ACHN (cell line): ENCODE data around the gene TBCCD1.

Source experiments
- DNase-seq: peaks from one replicate; pipeline ENCODE4 v3.0.0-alpha.2; 2015
- in situ Hi-C: cut with HindIII; loops from 2 replicates; pipeline ENCODE4 v1.10.0; 2017; ENCODE audit warnings: low sequenced_read_pairs, low pct_ligation_motif_present, low pct_unique_long_range_greater_than_20kb

Gene TBCCD1

DNA sequence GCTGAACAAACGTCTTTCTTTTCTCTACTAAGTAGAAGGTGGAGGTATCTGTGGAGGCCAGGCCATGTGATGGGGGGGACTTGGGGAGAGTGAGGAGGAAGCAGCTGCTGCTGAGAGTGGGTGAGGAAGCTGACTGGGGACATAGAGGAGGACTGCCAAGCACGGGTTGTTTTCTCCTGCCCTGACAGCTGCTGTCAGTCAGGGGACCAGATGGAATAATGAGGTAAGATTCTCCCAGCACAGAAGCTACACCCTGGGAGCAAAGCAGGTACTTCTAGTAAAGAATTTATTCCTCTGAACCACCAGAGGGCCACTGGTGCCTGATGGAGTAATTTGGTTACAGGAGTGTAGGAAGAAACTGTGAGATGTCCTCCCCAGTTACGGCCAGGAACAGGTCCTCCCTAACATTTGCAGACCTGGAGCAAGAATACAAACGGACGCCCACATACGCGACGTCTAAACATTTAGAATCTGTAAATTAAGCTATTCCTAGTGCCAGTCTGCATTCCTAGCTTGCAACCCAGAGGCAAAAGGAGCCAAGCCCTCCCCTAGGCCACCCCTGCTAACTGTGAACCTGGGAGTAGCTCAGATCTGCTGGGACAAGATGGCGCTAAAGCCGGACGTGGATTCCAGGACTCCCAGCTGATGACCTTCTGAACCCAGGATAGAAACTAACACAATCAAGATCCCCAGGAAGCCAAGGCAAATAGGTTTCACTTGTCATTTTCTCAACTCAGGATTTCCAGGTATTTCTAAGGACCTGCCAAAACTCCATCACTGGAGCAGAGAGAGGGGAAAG, 37.7 kb downstream of the TBCCD1 start:
- in situ Hi-C loops, result no loop called here
- DNase-seq, result no peak

GRCh38 chr3:186526256-186526606, 40.9 kb downstream of the TBCCD1 start:
- in situ Hi-C loops, result no loop called here
- no peak for DNase-seq

- DNase-seq, result no peak
Measured at GRCh38 chr3:186525369-186526255, 41.5 kb downstream of the TBCCD1 start.

GRCh38 chr3:186524616-186525015, 42.5 kb downstream of the TBCCD1 start:
- no peak for DNase-seq
- in situ Hi-C loops, result no loop called here

More at GRCh38 chr3:186525369-186526255, 41.5 kb downstream of the TBCCD1 start:
- in situ Hi-C loops, result no loop called here

GRCh38 chr3:186523434-186523833, 43.7 kb downstream of the TBCCD1 start:
- no peak for DNase-seq
- in situ Hi-C loops, result no loop called here

GRCh38 chr3:186523022-186523421, 44.1 kb downstream of the TBCCD1 start:
- in situ Hi-C loops, result no loop called here
- no peak for DNase-seq

GRCh38 chr3:186520957-186521842, 45.9 kb downstream of the TBCCD1 start:
- in situ Hi-C loops, result no loop called here
- no peak for DNase-seq

GRCh38 chr3:186520431-186520830, 46.7 kb downstream of the TBCCD1 start:
- in situ Hi-C loops, result no loop called here
- DNase-seq, result no peak

- no peak for DNase-seq
- in situ Hi-C loops, result no loop called here
Measured at GRCh38 chr3:186519021-186519658, 48.0 kb downstream of the TBCCD1 start.

DNA sequence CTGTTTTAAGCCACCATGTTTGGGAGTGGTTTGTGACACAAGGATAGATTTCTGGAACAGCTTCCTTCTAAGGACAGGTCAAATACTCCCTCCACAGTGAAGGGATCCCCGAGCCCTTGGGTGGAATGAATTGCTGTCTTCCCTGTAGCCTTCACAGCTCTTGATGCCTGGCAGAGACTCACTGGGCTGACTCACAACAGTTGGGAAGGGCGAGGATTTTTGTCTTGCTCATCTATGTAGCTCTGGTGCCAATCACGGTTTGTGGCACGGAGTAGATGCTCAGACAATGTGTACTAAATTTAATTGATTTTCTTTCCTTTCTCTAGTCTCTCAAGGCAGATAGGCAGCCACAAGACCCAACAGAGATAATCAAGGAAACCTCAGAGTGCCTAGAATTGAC, 49.9 kb downstream of the TBCCD1 start:
- DNase-seq, result no peak
- in situ Hi-C loops, result no loop called here

GRCh38 chr3:186516646-186517045, 50.5 kb downstream of the TBCCD1 start:
- DNase-seq, result no peak
- in situ Hi-C loops, result no loop called here

- no peak for DNase-seq
Measured at GRCh38 chr3:186515125-186515524, 52.0 kb downstream of the TBCCD1 start.

DNA sequence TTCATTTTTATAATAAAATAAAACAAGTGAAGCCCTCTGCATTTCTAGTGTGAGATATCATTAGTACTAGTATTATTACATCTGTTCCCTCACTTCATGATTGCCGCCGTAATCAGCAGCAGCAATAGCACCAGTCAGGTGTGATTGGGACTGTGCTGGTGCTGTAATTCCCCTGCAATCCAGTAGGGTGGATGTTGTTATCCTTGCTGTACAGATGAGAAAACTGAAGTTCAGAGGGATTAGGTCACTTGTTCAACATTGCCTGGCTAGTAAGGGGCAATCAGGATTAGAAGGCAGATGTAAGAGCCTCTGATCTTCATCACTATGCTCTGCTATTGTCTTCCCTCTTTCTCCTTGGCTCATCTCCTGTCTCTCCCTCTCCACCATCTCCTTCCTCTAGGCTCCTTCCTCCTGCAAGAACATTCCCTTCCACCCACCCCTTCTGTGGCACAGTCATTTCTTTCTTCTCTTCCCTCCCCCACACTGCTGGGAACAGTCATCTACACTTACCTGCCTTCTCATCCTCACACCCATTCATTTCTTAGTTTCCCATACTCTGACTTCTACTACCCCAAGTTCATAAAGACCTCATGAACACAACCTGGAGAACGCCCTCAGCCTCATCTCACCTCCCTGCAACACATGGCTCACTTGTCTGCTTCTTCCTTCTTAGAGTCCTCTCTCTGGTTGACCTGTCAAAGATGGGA, 52.7 kb downstream of the TBCCD1 start:
- peak; percentile 16 for DNase-seq

More at GRCh38 chr3:186515125-186515524, 52.0 kb downstream of the TBCCD1 start:
- in situ Hi-C loops, result no loop called here

DNA sequence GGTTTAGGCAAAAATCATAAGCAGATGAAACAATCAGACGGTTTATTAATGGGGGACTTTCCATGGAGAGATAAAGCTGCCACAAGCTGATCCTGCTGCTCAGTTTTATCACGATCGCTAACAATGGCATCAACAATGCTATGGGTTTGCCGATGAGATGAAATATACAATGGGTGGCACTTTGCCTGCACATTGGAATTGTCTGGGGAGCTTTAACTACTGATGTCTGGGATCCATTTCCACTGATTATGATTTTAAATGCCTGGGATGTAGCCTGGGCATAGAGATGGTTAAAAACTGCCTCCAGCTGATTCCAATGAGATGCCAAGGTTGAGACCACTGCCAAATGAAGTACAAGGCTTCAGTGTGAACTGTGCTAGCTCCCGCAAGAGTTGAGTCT, 53.8 kb downstream of the TBCCD1 start:
- DNase-seq, result no peak
- in situ Hi-C loops, result no loop called here

More for the DNA sequence above, 52.7 kb downstream of the TBCCD1 start:
- in situ Hi-C loops, result no loop called here

GRCh38 chr3:186512570-186513302, 54.4 kb downstream of the TBCCD1 start:
- DNase-seq, result no peak
- in situ Hi-C loops, result no loop called here

DNA sequence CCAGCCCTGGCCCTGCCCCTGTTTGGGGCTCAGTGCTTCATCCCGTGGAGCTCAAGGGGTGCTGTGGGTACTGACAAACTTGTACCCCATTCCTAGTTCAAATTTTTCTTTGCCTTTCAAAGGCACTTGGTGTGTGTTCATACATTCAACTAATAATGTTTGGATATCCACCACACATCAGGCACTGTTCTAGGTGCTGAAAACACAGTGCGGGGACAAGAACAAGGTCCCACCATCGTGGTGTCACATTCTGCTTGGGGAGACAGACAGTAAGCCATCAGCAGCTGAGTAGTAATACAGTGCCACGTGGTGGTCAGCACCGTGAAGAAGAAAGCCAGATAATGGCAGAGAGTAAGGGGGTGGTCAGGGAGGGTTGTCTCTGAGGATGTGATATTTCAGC, 55.4 kb downstream of the TBCCD1 start:
- in situ Hi-C loops, result no loop called here

GRCh38 chr3:186511245-186511644, 55.9 kb downstream of the TBCCD1 start:
- in situ Hi-C loops, result no loop called here
- no peak for DNase-seq

More for the DNA sequence above, 55.4 kb downstream of the TBCCD1 start:
- DNase-seq, result no peak
